Islet of Langerhans (tissue), 1 donor: ENCODE data around the gene ATP6V1C2.

Source experiments
- FAIRE-seq: peaks from one replicate; lab custom pipeline; 2011; peaks lifted over from hg19 to GRCh38; lab: Jason Lieb, UNC

Gene ATP6V1C2

DNA sequence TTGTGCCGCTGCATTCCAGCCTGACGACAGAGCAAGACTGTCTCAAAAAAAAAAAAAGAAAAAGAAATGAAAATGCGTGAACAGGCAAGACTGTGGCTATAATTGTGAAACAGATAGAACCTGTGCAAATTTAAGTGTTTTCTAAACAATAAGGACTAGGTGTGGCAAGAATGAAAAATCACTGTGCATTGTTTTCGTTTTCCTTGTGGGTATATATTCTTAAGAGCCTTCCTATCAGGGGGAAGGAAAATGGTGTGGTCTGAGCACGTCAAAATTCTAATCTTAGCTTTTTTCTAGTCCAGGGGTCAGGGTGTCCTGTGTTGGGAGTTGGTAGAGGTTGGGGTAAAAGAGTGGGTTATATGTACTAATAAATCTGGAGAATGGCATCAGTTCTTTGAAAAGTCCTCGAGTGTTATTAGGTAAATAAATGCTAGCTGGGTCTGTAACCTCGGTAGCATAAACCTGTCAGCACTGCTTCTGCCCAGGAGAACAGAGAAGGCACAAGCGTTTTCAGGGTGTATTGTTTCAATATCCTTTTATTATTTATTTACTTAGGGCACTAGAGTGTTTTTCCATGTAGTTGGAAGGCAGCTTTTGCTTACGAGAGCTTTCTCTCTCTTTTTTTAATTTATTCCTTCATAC is 11.6 kb downstream of the ATP6V1C2 start:
- FAIRE-seq, result no peak

DNA sequence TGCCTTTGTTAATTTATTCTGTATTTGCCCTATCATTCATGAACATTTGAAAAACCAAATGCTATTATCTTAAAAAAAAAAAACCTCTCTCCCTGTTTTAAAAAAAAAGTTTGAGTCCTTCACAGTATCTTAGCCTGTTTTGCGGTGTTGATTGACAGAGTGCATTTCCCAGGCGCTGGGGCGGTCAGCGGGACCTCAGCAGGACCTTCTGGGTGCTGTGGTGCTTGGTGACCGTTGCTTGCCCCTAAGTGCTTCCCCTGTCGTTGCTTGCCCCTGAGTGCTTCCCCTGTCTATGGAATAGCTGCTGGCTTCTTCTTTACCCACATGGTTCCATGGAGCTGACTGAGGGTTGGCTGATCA is 12.1 kb downstream of the ATP6V1C2 start:
- no peak for FAIRE-seq

DNA sequence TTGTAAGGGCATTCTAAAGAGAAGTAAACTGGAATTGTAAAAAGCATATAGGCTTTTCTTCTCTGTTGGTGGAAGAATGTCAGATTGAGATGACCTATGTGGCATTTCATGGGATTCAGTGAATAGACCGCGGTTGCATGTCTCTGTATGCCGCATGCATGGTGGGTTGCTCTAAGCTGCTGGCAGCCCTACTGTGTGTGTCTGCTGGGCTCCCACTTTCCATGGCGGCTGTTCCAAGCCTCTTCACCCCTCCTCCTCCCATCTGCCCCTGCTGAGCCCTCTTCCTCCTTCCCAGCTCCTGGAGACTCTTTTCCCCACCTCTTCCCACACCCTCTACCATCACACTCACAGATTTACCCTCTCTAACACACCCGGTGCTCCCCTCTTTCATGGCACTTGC is 12.6 kb downstream of the ATP6V1C2 start:
- no peak for FAIRE-seq

DNA sequence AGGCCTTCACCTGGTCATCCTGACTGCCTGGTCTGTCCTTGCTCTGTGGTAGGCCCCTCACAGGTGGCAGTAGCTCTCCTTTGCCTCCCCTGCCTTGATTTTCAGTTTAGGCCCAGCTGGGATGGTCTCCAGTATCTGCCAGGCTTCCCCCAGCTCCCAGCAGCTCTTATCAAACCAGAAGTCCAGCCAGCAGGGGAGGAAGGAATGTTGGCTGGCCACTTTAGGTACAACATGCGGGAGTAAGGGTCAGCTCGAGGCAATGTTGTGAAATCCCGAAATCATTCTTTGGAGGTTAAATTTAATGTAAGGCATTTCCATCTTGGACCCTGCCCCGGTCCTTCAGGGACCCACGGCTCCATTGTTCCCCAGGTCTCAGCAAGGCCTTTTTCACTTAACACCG is 16.8 kb downstream of the ATP6V1C2 start:
- no peak for FAIRE-seq

DNA sequence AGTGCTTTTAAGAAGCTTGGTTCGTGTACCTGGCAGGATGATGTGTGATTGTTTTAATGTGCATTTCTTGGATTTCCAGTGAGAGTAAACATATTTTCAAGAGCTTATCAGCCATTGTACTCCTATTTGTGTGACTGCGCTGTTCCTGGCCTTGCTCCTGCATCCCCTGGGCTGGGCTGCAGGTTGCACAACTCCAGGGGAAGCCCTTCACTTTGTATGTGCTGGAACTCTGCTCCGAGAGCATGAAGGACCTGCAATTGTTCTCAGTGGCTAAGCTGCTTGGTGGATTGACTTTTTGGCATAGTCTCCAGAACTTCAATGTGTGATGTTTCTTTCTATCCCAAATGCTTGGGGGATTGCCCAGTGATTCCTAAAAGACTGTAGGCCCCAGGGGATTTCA is 18.8 kb downstream of the ATP6V1C2 start:
- no peak for FAIRE-seq

DNA sequence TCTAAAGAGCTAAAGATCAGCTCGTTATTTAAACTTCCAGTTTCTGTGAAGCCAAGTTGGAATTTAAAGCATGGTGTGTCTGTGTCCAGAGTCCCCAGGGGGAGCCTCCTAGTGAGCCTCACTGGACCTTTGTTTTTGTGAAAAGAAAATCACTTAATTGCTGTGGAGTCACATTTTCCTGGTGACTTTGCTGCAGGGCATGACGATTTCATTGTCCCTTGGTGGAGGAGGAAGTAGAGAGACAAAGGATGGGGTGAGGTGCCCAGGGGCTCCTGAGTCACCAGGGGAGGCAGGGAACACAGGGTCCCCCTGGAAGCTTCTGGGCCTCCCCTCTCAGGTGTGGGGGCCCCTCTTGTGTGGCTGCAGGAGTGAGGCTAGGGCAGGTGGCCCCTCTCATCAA is 19.7 kb downstream of the ATP6V1C2 start:
- no peak for FAIRE-seq

DNA sequence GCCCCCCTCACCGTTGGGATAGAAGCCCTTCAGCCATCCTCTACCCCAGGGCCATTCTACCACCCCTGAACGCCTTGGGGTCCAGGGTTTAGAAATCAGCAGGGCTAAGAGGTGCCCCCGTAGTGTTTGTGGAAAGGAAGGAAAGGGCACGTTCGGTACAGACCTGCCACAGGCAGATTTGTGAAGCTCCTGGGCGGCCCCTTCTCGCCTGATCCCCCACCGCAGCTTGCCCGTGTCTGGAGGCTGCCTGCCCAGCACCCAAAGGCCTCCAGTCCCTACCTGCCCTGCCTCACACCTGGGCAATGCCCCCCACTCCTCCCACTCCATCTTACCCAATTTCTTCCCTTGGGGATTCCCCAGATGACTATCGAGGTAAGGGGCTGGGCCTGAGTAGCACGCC is 21.2 kb downstream of the ATP6V1C2 start:
- FAIRE-seq, result no peak

DNA sequence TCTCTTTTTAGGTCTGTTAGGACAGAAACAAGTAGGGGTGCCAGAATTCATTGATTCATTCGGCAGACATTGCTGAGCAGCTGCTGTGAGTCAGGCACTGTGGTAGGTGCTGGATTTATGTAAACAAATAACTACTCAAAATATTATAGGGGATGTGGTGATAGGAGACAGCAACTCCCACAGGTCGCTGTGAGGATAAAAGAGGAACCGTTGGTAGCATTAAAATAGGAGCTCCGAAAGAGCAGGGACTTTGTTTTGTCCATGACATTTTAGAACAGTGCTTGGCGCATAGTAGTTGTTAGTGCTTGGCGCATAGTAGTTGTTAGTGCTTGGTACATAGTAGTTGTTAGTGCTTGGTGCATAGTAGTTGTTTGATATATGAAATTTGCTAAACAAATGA is 29.2 kb downstream of the ATP6V1C2 start:
- FAIRE-seq, result no peak

DNA sequence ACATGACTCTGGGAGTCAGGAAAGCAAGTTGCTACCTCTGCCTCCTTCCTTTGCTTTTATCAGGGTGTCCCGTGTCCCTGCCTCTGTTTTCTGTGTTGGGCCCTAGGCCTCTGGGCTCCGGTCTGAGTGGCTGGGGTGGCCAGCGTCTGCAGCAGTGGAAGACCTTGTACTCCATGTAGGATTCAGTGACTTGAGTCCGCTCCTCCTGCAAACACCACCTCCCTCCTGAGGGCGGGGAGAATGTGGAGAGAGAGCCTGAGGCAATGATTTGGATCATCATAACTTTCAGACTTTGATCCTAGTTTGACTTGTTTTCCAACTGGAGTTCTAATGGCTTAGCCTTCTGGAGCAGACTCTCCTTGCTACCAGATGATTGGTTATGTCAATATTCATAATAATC is 30.8 kb downstream of the ATP6V1C2 start:
- FAIRE-seq, result no peak

DNA sequence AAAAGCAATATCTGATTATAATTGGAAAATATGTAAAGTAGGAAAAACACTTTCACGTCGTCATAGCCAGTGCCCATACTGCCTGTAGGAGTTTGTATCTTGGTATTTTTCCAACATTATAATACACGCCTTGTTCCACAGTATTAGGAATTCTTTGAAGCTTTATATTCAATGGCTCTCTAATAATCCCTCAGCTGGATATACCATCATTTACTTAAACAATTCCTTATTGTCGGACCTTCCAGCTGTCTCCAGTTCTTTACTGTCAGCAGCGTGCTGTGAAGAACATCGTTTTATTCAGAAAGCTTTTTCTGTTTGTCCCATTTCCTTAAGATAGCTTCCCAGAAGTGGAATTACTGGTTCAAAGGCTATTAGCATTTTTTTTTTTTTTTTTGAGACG is 31.7 kb downstream of the ATP6V1C2 start:
- no peak for FAIRE-seq

DNA sequence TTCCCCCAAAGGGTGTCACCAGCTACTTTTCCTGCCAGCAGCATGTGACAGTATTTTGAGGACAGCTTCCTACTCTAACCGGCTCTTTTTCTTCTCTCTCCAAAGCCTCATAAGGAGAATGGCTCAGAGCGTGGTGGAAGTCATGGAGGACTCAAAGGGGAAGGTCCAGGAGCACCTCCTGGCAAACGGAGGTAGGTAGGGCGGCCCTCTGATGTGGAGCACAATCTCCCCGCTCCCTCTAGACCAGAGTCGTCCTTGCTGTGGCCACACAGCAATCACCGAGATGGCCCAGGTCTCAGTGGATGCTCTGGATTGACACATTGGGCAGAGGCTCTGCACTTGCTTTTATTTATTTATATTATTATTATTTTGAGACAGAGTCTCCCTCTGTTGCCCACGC is 32.4 kb downstream of the ATP6V1C2 start:
- FAIRE-seq, result no peak

DNA sequence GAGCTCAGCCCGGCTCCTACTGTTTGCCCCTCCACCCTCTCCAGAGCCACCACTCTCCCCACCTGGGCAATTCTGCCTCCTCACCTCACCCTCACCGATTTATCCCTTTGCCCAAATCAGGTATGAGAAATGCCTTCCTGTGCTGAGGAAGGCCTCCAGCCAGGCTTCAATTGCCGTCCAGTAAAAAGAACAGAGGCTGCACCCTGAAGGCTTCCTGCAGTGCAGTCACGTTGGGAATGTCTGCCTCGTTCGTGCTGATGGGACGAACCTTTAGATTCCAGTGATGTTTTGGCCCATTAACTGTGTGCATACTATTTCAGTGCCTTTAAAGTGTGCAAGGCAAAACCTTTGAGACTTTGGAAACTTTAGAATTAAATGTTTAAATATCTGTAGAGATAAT is 34.2 kb downstream of the ATP6V1C2 start:
- no peak for FAIRE-seq

DNA sequence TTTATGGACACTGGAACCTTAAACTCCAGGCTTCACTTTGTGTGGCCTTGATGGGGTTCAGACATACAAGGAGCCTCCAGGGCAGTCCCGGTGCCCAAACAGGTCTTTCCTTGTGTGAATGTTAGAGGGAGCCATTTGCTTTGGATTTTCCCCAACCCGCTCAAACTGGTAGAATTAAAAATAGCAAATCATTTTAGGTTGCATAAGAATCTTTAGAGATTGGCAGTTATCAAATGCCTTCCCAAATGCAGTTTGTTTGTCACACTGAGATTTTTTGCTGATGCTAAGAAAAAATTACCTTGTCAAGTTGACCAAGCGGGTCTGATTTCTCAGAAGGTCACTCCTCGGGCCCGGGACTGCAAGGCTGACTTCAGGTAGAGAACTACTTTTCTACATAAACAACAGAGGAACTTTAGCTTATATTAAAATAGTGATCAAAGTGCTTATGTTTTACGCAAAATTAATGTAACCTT is 36.4 kb downstream of the ATP6V1C2 start:
- FAIRE-seq, result no peak

DNA sequence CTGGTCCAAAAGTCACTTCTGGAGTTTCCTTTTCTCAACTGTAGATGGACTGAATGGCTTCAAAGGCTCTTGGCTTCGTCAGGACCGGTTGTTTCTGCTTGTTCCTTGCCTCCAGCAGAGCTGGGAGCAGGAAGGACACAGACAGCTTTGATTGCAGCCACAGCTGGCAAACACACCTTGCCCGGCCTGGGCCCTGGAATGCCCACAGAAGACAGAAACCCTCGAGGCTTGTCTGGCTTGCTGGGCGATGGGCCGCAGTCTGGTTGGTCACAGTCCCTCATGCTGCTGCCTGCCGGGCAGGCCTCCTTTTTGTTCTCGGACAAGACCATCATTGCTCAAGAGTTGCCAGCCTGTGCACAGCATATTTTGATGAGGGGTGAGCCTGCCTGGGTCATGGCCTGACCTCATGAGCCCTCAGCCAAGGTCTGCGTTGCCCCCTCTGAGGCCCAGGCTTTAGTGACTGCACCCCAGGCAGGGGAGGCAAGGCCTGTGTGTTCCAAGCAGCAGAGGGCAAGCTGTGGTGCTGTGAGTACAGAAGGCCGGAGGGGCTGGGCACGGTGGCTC is 37.8 kb downstream of the ATP6V1C2 start:
- no peak for FAIRE-seq

DNA sequence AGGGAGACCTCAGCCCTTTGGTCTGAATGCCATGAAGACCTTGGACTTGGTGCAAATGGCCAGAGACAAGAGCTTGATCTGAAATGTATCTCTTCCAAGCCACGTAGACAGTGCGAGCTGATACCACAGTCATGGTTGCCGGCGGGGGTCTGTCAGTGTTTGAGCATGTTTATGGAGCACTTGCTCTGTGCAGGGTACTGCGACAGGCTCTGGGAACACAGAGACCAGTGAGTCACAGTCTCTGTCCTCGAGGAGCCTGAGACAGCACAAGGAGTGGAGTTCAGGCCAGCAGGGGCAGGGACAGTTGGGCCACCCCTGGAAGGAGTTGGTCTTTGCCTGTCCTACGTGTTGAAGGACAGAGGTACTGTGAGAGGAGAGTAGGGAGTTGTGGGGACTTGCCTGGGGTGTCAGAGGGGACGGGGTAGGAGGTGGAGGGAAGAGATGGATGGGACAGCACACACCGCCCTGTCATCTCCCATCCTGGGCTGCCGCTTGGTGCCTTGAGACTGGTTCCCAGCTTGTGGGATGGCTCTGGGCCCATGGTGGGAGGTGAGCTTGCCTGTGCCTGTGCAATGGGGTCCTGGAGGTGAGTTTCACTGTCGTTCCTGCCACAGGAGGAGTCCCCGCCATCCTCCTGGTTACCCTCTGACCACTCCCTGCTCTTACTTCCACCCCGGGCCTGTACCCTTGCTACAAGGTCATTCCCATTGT is 39.5 kb downstream of the ATP6V1C2 start:
- FAIRE-seq, result no peak

DNA sequence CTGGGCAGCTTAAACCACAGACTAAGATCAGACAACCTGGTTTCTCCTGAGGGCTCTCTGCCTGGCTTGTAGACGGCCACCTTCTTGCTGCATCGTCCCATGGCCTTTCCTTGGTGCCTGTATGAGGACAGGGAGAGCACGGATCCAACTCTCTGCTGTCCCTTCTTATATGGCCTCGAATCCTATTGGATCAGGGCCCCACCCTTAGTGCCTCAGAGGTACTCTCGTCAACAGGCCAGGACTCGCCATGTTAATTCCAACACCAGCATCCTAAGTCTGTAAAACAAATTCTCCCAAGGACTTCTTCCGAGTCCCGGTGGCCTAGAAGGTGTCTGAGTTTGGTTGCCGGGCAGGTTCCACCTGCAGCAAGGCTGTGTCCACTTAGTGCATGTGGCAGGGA is 40.2 kb downstream of the ATP6V1C2 start:
- no peak for FAIRE-seq

DNA sequence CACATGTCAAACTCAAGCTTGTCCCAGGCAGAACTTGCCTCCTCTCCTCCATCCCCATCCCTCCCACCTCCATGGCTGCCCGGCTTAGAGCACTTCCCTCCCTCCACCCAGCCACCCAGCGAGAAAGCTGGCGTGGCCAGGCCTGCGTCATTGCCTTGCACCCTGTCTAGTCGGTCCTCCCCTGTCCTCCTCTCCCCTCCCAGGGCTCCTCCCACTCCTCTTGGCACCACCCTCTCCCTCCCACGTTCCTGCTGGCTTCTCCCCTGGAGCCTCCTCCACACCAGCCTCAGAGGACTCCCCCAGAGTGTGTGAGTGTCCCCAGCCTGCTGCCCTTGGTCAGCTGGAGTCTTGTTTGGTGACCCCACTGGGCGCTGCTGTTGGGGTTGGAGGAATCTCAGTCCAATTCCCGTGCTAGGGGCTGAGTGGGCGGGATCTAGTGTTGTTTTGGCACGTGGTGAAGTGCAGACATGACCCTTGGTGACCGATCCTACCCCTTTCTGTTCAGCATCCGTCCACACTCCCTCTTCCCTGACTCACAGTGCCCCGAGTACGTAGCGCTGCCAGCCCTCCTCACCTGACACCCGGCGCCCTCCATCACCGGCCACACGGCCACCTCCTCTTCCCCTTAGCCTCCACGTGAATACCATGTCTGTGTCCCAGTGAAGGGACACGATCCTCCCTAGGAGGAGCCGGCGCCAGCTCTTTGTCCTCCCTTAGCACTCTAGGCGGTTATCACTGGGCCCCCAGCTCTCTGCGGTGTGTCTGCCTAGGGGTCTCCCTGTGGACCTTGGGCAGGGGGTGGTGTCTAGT is 41.4 kb downstream of the ATP6V1C2 start:
- FAIRE-seq, result no peak

DNA sequence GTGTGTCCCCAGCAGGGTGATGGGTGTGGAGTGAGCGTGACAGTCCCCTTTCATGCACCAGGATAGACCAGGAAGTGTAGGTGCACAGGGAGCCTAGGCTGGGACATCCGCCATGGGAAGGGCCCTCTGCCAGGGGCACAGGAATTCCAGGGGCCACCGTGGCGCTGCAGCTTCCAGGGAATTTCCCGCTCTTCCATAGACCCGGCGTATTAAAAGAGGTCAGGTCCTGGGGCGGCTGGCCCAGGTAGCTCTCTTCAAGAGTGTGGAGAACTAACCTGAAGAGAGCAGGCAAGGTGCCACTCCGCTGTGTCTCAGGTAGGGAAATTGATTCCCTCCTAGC is 42.0 kb downstream of the ATP6V1C2 start:
- no peak for FAIRE-seq

DNA sequence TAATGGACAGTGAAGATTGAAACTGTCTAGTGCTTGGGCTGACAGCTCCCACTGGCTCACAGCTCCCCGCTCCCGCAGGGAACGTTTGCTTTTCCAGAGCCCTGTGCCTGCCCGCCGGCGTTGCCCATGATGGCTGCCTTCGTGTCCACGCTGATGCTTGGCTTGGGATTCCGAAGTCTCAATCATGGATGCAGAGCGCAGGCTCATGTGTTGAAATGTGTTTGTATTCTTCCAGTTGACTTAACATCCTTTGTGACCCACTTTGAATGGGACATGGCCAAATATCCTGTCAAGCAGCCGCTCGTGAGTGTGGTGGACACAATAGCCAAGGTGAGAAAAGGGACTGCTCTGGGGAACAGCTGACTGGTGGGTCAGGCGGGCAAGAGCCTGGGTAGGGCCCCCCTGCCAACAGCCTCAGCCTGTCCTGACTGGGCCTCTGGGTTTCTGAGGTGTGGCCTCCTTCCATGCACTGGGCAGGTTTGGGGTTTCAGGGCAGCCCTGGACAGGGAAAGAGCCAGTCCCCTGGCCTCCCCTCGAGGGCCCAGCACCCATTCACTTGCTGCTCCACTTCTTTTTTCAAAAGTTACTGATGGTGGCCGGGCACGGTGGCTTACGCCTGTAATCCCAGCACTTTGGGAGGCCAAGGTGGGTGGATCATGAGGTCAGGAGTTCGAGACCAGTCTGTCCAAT is 42.8 kb downstream of the ATP6V1C2 start:
- FAIRE-seq, result no peak

DNA sequence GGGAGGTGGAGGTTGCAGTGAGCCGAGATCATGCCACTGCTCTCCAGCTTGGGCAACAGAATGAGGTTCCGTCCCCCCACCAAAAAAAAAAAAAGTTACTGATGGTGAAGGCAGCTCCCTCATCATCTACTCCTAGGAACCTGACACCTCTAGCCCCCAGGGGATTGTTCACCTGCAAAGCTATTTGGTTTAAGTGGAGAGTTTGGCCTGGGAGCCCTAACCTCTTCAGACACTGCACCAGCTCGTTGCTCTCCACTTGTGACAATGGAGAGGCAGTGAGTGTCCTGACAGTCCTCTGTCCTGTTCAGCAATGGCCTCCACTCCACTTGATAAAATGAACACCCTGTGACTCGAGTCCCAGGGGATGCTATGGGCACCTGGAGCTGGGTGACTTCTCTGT is 43.5 kb downstream of the ATP6V1C2 start:
- no peak for FAIRE-seq

DNA sequence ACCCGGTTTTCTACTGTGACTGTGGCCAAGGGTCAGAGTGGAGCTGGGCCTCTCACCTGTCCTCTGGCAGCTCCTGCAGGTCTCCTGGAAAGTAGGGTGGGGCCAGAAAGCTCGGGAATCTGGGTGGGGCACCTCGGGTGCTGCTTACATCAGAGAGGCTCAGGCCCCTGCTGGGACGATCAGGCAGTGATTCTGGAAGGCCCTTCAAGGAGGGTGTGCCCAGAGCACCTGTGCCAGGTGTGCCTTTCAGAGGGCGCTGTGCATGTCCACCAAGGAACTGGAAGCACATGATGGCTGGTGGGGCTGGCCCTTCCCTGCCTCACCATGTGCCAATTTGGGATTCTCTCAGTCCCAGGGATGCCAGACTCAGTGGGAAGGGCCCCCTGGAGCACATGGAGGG is 44.0 kb downstream of the ATP6V1C2 start:
- no peak for FAIRE-seq

DNA sequence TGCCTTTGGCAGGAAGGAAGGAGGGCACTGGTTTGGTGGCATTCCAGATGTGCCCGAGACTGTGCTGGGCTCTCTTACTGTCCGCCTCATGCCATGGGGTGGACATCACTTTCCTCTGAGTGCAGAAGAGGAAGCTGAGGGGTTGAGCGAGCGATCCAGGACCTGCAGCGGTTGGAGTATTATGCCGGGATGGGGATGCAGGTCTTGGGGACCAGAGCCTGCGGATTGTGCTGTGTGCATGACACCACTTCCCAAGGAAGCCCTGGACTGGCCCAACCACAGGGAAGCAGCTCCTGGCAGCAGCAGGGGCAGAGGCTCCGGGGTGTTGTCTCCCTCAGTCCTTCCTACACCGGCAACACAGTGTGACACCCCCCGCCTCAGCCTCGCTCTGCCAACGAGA is 44.5 kb downstream of the ATP6V1C2 start:
- no peak for FAIRE-seq

DNA sequence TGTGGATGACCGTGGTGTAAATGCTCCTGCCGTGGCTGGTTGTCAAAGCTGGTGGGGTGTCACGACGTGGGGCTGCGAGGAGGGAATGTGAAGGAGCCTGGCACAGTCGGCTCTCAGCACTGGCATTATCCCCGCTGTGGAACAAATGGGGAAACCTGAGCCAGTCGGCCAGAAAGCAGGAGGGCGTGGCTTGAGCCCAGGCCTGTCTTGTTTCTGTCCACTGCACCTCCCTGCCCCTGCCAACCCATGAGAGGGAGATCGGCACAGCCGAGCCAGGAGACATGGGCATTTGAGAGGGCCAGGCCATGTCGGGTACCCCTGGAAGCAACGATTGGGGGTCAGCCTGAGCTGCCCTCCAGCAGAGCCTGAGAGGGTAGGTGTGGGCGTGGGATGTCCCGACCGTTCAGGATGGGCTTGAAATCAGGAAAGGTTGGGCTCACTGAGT is 46.7 kb downstream of the ATP6V1C2 start:
- no peak for FAIRE-seq
